ENCODE data around the gene SLC12A2.

SLC12A2 gene

DNA sequence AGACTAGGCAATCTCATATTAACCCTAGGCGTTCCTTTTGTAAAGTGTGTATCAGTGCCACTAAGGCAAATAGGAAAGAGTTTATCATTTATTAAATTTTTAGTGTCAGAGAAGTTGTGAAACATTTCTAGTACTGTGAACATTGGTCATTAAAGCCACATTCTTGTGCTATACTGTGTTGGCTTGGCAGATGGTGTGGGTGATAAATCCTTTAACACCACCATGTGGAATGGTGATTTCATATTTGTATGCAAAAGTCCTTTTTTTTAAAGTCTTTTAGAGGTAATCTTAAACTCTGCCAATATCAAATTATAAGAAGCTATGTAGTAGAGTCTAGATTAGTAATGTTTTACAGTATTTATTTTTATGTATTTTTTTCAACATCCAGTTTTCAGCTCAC lies 18.1 kb downstream of the SLC12A2 start:
- H3K4me3 ChIP-seq (ENCODE audit: low read depth, low read length), result no peak overlapping the region
- in situ Hi-C loops (cut with HindIII; ENCODE audit: low sequenced_read_pairs), result no loop called here
- DNase-seq (ENCODE audit: low read depth), result no peak
- TF ChIP-seq, protein P1, sequence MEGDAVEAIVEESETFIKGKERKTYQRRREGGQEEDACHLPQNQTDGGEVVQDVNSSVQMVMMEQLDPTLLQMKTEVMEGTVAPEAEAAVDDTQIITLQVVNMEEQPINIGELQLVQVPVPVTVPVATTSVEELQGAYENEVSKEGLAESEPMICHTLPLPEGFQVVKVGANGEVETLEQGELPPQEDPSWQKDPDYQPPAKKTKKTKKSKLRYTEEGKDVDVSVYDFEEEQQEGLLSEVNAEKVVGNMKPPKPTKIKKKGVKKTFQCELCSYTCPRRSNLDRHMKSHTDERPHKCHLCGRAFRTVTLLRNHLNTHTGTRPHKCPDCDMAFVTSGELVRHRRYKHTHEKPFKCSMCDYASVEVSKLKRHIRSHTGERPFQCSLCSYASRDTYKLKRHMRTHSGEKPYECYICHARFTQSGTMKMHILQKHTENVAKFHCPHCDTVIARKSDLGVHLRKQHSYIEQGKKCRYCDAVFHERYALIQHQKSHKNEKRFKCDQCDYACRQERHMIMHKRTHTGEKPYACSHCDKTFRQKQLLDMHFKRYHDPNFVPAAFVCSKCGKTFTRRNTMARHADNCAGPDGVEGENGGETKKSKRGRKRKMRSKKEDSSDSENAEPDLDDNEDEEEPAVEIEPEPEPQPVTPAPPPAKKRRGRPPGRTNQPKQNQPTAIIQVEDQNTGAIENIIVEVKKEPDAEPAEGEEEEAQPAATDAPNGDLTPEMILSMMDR (IDR thresholded peaks at IDR 0.05; ENCODE audit: low read depth, low read length, missing control alignments), result no peak

GRCh38 chr5:128105203-128105602 lies 21.6 kb downstream of the SLC12A2 start:
- in situ Hi-C loops (cut with HindIII; ENCODE audit: low sequenced_read_pairs), result no loop called here
- DNase-seq (ENCODE audit: low read depth), result no peak
- H3K4me3 ChIP-seq (ENCODE audit: low read depth, low read length), result no peak overlapping the region
- TF ChIP-seq, protein P1 (IDR thresholded peaks at IDR 0.05; ENCODE audit: low read depth, low read length, missing control alignments), result no peak

- in situ Hi-C loops (cut with HindIII; ENCODE audit: low sequenced_read_pairs), result no loop called here
- no peak overlapping the region for H3K4me3 ChIP-seq (ENCODE audit: low read depth, low read length)
- TF ChIP-seq, protein P1 (IDR thresholded peaks at IDR 0.05; ENCODE audit: low read depth, low read length, missing control alignments), result no peak
- DNase-seq (ENCODE audit: low read depth), result no peak
These were observed 25.6 kb downstream of the SLC12A2 start for GRCh38 chr5:128109138-128109537.

DNA sequence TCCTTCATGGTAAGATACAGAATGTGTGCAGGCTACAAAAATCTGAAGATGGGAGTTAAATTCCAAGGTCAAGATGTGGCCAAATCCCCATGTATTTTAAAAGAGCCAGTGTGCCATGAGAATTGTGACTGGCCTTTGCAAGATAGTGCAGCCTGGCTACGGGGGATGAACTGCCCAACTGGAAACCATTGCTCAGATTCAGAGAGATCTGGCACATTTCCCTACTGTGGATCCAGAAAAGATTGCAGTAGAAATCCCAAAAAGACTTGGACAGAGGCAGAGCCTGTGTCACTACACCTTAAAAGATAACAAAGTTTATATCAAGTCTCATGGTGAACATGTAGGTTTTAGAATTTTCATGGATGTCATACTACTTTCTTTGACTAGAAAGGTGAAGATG lies 26.2 kb downstream of the SLC12A2 start:
- no peak for DNase-seq (ENCODE audit: low read depth)
- in situ Hi-C loops (cut with HindIII; ENCODE audit: low sequenced_read_pairs), result no loop called here
- TF ChIP-seq, protein P1 (IDR thresholded peaks at IDR 0.05; ENCODE audit: low read depth, low read length, missing control alignments), result no peak
- no peak overlapping the region for H3K4me3 ChIP-seq (ENCODE audit: low read depth, low read length)

DNA sequence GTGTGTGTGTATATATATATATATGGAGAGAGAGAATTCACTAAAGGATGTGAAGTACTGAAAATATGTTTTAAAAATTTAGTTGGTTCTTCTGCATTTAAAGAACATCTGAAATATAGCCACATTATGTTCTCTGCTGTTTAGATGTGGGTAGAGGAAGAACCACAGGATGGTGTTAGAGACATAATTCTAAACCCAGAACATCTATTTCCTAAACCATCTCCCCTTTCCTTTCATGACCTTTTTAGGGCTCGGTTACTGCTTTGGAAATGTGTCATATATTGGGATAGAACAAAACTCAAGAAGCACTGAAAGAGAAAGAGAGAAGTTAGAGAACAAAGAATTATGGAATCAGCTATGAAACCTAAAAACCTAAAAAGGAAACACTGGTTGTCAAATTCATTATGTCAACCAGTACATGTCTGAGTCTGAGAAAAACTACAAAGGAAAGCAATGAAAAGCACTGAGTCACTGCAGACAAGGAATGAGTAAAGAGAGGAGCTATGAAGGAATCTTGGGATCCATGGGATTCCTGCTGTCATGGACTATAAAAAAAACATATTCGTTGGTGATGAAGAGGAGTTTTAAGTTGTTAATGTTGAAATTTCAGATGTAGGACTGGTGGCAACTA lies 28.4 kb downstream of the SLC12A2 start:
- in situ Hi-C loops (cut with HindIII; ENCODE audit: low sequenced_read_pairs), result no loop called here
- TF ChIP-seq, protein P1 (IDR thresholded peaks at IDR 0.05; ENCODE audit: low read depth, low read length, missing control alignments), result no peak
- no peak overlapping the region for H3K4me3 ChIP-seq (ENCODE audit: low read depth, low read length)
- peak; percentile 9 for DNase-seq (ENCODE audit: low read depth)

DNA sequence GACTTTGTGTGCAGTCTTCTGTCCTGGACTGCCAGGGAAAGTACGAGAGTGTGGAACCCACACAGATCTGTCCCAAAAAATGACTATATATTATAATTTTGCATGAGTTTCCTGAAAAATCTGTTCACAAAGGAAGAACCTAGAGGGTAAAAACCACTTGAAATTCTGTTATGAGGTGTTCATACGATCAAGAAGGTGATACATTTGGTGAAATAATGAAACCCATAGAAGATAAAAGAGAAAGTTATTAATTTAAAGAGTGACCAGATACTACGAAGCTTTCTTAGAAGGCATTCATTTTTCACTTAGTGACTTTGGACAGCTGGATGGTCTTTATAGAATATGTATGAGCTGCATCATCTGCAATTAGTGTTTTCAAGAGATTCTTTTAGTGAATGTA lies 32.9 kb downstream of the SLC12A2 start:
- in situ Hi-C loops (cut with HindIII; ENCODE audit: low sequenced_read_pairs), result no loop called here
- TF ChIP-seq, protein P1 (IDR thresholded peaks at IDR 0.05; ENCODE audit: low read depth, low read length, missing control alignments), result no peak
- DNase-seq (ENCODE audit: low read depth), result no peak
- H3K4me3 ChIP-seq (ENCODE audit: low read depth, low read length), result no peak overlapping the region
